GM12865 (cell line): Measurements from ENCODE around the gene KCNJ14.

ENCODE experiments used
- DNase-seq: peaks from one replicate; pipeline ENCODE4 v3.0.0; 2010; ENCODE audit warnings: low read depth
- H3K4me3 ChIP-seq: 2 replicates; pipeline ENCODE4 v1.5.1; 2011; ENCODE audit warnings: mild to moderate bottlenecking, low read depth, low read length, control low read depth
- CTCF ChIP-seq: IDR thresholded peaks from 2 replicates; pipeline ENCODE4 v1.5.1; 2011; ENCODE audit warnings: low read length, control low read depth, low read depth, inconsistent platforms; ENCODE audit not compliant: insufficient read depth; ENCODE audit errors: missing control alignments

Gene KCNJ14

DNA sequence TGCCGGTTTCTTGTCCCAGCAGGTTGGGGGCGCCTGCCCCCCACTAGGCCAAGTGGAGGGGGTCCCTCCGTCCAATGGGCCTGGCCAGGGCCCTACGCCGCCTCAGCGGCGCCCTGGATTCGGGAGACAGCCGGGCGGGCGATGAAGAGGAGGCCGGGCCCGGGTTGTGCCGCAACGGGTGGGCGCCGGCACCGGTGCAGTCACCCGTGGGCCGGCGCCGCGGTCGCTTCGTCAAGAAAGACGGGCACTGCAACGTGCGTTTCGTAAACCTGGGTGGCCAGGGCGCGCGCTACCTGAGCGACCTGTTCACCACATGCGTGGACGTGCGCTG, 6.2 kb downstream of the KCNJ14 start:
- TF ChIP-seq CTCF: no peak
- DNase-seq: no peak
- H3K4me3 ChIP-seq: no peak overlapping the region

DNA sequence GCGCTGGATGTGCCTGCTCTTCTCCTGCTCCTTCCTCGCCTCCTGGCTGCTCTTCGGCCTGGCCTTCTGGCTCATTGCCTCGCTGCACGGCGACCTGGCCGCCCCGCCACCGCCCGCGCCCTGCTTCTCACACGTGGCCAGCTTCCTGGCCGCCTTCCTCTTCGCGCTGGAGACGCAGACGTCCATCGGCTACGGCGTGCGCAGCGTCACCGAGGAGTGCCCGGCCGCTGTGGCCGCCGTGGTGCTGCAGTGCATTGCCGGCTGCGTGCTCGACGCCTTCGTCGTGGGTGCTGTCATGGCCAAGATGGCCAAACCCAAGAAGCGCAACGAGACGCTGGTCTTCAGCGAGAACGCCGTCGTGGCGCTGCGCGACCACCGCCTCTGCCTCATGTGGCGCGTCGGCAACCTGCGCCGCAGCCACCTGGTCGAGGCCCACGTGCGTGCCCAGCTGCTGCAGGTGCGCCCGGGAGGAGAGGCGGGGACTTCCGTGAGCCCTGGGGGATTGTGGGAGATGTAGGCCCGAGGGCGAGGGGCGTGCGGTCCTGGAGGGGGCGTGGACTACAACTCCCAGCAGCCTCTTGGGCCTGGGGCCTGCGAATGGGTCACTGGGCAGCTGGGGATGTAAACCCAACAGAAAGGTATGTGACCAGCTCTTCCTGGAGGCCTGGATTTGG, 6.7 kb downstream of the KCNJ14 start:
- TF ChIP-seq CTCF: no peak
- no peak for DNase-seq

GRCh38 chr19:48465215-48465614, 9.8 kb downstream of the KCNJ14 start:
- peak; percentile 47 for DNase-seq
- TF ChIP-seq CTCF: no peak
- H3K4me3 ChIP-seq: no peak overlapping the region

More for the DNA sequence above, 6.7 kb downstream of the KCNJ14 start:
- H3K4me3 ChIP-seq: no peak overlapping the region

DNA sequence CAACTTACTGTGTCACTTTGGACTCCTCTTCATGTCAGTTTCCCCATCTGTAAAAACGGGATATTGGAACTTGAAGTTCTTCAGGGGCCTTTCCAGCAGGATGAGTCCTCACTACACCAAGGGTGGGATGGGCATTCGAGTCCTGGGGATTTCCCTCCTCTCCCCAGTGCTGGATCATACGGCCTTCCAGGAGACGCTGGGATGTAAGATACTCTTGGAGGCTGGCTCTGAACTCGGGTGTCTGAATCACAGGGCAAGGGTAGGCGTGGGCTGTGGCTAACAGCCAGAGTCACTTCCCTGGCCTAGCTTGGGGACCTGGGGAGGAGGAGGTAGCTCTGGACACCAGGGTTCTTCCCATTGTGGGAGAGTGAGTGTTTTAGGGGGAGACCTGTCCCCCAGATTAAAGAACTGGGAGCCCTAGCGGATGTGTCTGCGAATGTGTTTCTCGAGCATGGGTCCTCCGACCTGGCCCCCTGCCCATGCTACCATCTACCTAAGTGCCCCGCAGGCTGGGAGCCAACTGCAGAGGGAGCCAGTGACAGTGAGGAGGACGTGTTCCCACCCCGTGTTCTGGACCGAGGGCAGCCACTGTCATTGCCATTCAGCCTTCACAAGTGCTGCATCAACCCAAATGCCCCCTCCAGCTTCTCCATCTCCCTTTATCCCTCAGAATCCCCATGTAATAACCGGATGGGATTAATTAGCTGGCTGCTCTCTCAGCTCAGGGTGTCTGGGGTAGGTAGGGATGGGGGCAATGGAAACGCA, 11.4 kb downstream of the KCNJ14 start:
- no peak for DNase-seq
- TF ChIP-seq CTCF: no peak
- no peak overlapping the region for H3K4me3 ChIP-seq

DNA sequence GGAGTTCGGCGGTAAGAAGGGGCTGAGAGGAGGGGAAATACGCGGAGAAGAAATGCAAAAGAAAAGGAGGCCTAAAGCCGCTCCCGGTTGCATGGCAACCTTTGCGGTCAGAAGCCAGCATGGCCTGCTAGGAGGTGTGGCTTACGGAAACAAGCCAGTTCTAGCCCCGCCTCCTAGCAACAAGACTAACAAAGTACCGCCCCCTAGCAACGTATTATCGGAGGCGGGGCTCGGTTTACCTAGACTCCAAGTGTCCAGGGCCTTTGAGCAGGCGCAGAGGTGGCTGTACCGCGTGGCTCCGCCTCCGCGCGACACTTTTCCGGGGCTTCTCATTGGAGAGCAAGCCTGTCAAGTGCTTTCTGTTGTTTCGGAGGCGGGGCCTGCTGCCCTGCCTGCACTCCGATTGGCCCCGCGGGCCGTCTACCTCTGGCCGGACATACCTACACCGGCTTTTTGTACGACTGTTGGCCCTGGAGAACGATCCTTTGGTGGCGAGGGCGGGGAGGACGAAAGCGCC, 13.5 kb downstream of the KCNJ14 start:
- DNase-seq: peak; percentile 100
- H3K4me3 ChIP-seq: peak overlapping the region; percentile 85
- TF ChIP-seq CTCF: no peak

DNA sequence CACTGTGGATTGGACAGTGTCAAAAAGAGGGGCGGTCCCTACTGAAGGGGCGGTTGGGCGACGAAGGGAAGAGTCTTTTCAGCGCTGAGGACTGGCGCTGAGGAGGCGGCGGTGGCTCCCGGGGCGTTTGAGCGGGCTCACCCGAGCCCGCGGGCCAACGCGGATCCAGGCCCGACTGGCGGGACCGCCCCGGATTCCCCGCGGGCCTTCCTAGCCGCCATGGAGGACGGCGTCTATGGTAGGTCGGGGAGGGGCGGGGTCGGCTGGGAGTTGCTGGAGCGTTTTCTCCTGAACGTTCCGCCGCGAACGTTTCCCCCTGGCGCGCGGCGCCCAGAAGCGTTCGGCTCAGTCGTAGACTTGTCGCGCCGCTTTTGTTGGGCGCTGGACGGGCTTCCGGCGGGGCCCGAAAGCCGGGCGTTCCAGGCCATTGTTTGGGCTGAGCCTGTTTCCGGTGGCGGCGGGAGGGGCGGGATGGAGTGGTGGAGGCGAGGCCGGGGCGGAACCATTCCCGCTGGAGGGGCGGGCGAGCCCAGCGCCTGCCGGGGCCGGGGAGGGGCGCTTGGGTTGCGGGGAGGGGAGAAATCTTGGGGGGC, 14.0 kb downstream of the KCNJ14 start, which contains the start of gene CYTH2:
CYTH2 (plus strand) TSS at position 81 of the 593 bp plus-strand sequence; CDS start at position 220, 139 bp downstream.
- no peak for TF ChIP-seq CTCF
- H3K4me3 ChIP-seq: peak within 1 kb of the TSS; percentile 85
- DNase-seq: peak; percentile 83
